SK-MEL-5 (cell line): ENCODE data around the gene PIM3. TPM values are rescaled to one million over a fixed set of nuclear protein-coding genes. Genes with fewer than 3 reads are reported as not detected.

Source experiments
- DNase-seq: peaks from one replicate; pipeline ENCODE4 v3.0.0-alpha.2; 2016; ENCODE audit warnings: low read depth, low spot score
- in situ Hi-C: cut with HindIII; loops from 2 replicates; pipeline ENCODE4 v1.10.0; 2016; ENCODE audit warnings: low sequenced_read_pairs, high pct_unique_total_duplicates, low pct_unique_long_range_greater_than_20kb
- small RNA-seq, 2 experiments: library from RNA; depleted of rRNA; stranded (forward); fragments of <200 nt; gene quantifications; one replicate each; pipeline ENCODE3, GENCODE V24; 2014
- total RNA-seq: library from RNA; depleted of rRNA; stranded (reverse); fragments of >200 nt; shearing (Covaris generic); gene quantifications from 2 replicates; pipeline ENCODE4 v1.2.3, GENCODE V29; 2014; rRNA removed

The PIM3 gene
- total RNA-seq, 1 experiment from 2014 or later, result 120 TPM

- no peak for DNase-seq
- in situ Hi-C loops, result no loop called here
These were observed 46.5 kb downstream of the PIM3 start for GRCh38 chr22:50007057-50007511.

GRCh38 chr22:50008151-50009040 is 47.8 kb downstream of the PIM3 start:
- DNase-seq, result no peak
- in situ Hi-C loops, result no loop called here

- in situ Hi-C loops, result no loop called here
- DNase-seq, result no peak
These were observed 48.7 kb downstream of the PIM3 start for GRCh38 chr22:50009251-50009650.

- no peak for DNase-seq
- in situ Hi-C loops, result no loop called here
These were observed 49.4 kb downstream of the PIM3 start for GRCh38 chr22:50009765-50010675.

- in situ Hi-C loops, result no loop called here
- no peak for DNase-seq
These were observed 50.3 kb downstream of the PIM3 start for GRCh38 chr22:50010676-50011446.

- in situ Hi-C loops, result no loop called here
- no peak for DNase-seq
These were observed 51.1 kb downstream of the PIM3 start for GRCh38 chr22:50011447-50012210.

GRCh38 chr22:50012211-50013181 is 51.9 kb downstream of the PIM3 start, which contains the start of gene IL17REL:
Gene IL17REL, minus strand, starts transcription at chr22:50012765. Its CDS starts 119 bp downstream, at chr22:50012646.
- in situ Hi-C loops, result no loop called here
- DNase-seq, result no peak

Small RNAs within 50 kb of the gene (small RNA-seq; reads per million reads assigned to genes)
- gene MIR6821, result 0 to 0.24 reads per million in 2 experiments

Other genes starting within 250 kb of the PIM3 start
- gene BRD1, start 132.9 kb upstream of the PIM3 start, total RNA-seq, result 16.2 and 17.5 TPM in 2 replicates
- 18.9 and 23.4 TPM in 2 replicates for gene ZBED4, start 106.9 kb upstream of the PIM3 start, total RNA-seq
- gene ALG12, start 42.3 kb upstream of the PIM3 start, total RNA-seq, result 19.7 and 22.8 TPM in 2 replicates
- 145 and 162 TPM in 2 replicates for gene CRELD2, start 42.1 kb upstream of the PIM3 start, total RNA-seq
- gene IL17REL, start 52.0 kb downstream of the PIM3 start, total RNA-seq, result not detected in 2 replicates
- not detected in 2 replicates for gene TTLL8, start 97.5 kb downstream of the PIM3 start, total RNA-seq
- not detected in 2 replicates for gene MLC1, start 124.7 kb downstream of the PIM3 start, total RNA-seq
- 0.08 TPM in 1 of 2 replicates, not detected in the other for gene MOV10L1, start 129.2 kb downstream of the PIM3 start, total RNA-seq
- gene PANX2, start 210.0 kb downstream of the PIM3 start, total RNA-seq, result 0.98 and 1.7 TPM in 2 replicates
- gene TRABD, start 225.1 kb downstream of the PIM3 start, total RNA-seq, result 29.6 and 30.2 TPM in 2 replicates
- 43.2 and 43.8 TPM in 2 replicates for gene SELENOO, start 240.2 kb downstream of the PIM3 start, total RNA-seq